HG03457 (cell line): ENCODE results near the gene HAT1.
A peak's percentile ranks its signal among the peaks of the same experiment; 100 is the strongest.
"Not testable (repeated sequence)": the region's sequence is repeated elsewhere in the genome, so short reads cannot be mapped to it uniquely, and the experiment has no call there.

Source experiments
- ATAC-seq: cut with Tn5 transposase; IDR thresholded peaks from one replicate; pipeline ENCODE4 v1.9.1; 2021; ENCODE audit warnings: moderate number of reproducible peaks; ENCODE audit not compliant: unreplicated experiment

The HAT1 gene, protein sequence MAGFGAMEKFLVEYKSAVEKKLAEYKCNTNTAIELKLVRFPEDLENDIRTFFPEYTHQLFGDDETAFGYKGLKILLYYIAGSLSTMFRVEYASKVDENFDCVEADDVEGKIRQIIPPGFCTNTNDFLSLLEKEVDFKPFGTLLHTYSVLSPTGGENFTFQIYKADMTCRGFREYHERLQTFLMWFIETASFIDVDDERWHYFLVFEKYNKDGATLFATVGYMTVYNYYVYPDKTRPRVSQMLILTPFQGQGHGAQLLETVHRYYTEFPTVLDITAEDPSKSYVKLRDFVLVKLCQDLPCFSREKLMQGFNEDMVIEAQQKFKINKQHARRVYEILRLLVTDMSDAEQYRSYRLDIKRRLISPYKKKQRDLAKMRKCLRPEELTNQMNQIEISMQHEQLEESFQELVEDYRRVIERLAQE

DNA sequence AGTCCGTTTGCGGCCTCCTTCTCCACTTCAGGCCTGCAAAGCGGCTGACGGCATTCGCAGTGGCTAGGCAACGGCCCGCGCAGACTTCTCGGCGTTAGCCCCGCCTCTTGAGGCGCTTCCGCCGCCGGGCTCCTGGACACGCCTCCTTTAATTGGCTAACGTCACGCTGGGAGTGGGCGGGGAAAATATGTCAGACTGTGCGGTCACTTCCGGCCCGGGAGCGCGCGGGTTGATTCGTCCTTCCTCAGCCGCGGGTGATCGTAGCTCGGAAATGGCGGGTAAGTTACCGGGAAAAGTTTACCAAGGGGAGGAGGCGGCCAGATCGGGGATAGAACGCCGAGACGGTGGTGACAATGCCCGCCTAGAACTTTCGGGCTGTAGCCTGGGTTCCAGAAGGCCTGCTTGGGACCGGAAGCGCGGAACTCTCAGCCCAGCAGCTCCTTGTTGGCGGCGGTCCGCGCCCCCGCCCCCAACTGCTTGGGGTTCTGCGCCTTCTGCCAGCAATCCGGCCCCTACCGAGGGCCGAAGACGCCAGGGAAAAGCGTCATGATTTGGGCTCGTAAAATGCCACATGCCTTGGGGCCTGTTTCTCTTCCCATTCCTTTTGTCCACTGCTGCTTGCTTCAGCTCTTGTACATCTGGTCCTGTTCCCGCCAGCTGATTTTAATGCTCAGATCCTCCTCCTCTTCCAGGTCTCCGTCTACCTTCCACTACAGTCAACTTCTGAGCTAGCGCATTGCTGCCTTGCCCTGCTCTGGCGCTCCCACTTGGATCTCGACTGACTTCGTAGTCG is at the start of gene HAT1:
Gene HAT1, plus strand, starts transcription at position 232 of the 793 bp plus-strand sequence. Its CDS starts 40 bp downstream, at position 272.
- ATAC-seq = peak; percentile 92

DNA sequence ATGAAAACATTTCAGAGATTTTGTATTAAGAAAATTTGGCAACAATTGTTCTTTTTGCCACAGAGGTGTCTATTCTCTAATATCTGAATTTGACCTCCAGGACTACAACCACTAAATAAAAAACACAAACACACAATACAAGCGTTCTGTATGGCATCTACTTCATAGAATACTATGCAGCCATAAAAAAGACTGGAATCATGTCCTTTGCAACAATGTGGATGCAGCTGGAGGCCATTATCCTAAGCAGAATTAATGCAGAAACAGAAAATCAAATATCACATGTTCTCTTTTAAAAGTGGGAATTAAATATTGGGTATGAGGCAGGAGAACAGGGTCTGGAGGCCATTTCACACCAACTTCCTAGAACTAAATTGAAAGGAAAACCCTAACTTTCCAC is 47.7 kb upstream of the HAT1 start:
- ATAC-seq = no peak

DNA sequence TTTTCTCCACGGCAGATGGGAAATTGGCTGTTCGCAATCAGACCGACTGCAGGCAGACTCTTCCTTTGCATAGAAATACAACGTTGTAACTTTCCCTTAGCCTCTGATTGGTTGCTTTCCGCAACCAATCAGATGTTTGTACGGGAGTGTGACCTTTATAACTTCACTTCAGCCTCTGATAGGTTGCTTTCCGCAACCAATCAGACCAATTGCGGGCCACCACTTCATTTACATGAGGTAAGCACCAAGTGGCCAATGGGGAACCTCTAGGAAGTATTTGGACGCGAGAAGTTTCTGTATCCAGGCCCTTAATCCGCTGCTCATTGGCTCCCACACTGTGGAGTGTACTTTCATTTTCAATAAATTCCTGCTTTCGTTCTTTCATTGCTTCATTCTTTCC is 47.3 kb upstream of the HAT1 start:
- ATAC-seq = no peak

DNA sequence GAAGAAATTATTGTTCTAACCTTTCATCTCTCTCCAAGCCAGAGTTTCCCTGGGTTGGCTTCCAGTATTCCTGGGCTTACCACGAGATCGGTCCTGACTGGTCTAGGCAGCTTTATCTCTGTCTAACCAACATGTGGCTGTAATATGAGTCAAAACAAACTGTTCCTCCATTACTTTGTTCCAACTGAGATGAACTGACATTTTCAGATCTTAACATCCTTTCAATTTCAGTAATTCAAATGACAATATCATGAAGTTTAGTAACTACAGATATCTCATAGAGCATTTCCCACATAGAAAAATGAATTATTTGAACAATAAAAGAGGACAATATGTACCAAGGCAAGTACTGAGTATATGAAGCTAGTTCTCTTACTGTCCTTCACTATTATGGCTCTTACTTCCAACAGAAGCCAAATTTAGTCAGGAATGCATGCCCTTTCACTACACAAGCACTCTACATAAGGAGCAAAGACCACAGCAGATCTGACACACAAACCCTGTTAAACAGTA is 43.7 kb upstream of the HAT1 start:
- ATAC-seq = no peak

DNA sequence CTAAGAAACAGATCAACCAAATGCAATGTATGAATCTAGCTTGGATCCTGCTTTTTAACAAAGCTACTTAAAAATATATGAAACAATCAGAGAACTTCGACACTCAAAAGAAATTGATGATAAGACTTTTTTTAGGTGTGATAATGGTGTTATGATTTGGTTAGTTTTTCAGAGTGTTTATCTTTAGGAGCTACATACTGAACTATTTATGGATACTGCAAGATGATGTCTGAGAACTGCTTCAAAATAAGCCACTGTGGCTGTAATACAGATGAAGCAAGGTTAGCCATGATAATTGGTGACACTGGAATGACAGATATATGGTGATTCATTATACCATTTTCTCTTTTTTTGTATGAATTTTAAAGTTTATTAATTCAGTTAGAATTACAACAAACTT is 42.4 kb upstream of the HAT1 start:
- no peak for ATAC-seq

DNA sequence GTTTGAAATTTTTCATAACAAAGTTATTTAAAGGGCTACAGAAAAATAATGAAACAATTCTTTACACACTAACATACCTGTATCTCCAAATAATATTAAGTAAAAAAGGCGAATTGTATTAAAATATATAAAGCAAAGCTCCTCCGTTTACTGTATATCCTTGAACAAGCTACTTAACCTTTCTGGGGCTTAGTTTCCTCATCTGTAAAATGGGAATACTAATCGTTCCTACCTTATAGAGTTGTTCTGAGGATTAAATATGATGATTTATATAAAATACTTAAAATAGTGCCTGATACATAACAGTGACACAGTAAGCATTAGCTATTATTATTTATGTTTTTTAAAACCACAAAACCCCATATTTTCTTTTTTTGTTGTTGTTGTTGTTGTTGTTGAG is 41.5 kb upstream of the HAT1 start:
- ATAC-seq = no peak

DNA sequence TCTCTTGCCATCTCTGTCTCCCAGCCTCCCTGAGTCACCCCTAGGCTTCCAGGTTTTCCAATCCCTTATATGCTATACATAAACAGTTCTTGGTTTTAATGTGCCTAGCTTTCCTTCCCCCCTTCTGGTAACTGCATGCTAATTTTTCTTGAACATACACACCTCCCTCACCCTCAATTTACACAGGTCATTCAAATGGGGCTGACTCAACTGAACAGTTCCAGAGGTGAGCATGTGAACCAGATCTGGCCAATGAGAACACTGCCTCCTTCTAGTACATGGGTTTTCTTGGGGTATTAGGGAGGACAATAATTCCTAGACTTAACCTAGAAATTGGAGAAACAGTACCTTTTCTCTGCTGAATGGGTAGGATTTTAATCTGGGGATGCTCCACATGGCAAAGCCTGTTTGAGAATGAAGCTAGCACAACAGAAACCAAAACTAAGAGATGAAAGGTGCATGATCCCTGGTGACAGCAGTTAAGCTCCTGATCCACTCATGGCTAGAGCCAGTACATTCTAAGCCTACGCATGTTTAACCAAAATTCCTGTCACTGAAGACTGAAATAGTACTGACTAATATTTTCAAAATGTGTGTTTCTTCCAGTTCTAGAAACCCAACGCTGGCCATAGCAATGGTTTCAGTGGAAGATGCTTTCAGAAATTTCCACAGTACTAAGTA is 40.0 kb upstream of the HAT1 start:
- no peak for ATAC-seq

DNA sequence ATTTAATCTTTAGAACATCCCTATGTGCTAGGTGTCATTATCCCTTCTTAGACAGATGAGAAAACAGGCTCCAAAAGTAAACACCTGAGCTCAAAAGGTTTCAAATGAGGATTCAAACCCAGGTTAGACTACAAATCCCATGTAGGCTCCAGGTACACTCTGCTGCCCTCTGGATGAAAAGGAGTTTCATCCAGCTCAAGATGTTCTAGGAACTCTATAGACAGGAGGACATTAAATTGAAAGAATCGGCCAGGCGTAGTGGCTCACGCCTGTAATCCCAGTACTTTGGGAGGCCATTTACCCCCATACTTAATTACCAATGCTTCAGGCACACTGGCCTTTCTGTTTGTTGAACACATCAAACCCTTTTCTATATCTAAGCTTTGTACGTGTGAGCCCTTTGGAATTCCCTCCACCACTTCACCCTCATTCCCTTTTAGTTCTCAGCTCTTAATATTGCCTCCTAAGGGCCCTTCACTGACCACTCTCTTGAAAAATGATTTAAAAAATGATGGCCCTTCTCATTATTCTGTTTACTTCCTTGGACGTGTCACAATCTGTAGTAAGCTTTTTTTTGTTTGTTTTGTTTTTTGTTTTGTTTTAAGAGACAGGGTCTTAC is 38.9 kb upstream of the HAT1 start:
- no peak for ATAC-seq

DNA sequence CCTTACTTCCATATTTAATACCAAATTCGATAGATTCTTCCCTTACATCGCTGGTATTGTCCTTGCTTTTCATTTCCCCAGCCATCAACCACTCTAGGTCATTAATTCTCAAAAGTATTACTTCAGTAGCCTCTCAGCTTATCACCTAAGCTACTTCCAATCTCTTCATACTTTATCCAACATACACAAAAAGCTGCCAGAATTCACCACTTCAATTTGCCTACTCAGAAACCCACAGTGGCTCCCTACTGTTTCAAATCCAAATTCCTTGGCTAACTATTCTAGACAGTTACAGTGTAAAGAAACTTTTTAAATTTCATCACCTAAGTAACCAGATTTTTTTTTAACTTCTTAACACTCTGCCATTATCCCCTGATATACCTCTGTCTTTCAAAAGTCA is 32.9 kb upstream of the HAT1 start:
- no peak for ATAC-seq

DNA sequence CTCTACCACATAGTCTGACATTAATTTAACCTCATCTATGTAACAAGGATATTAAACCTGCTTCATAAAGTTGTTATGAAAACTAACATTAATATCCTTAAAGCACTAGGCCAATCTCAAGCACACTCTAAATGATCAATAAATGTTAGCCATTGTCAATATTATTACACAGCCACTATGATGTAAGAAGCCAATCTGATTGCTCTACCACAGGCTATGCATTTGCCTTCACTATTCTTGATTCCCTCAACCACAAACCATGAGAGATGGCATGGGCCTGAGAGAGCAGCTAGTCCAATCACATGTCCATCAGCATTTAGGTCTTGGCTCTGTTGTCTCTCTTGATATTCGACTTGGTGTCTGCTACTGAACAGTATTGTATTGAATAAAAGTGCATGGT is 32.5 kb upstream of the HAT1 start:
- ATAC-seq = no peak

DNA sequence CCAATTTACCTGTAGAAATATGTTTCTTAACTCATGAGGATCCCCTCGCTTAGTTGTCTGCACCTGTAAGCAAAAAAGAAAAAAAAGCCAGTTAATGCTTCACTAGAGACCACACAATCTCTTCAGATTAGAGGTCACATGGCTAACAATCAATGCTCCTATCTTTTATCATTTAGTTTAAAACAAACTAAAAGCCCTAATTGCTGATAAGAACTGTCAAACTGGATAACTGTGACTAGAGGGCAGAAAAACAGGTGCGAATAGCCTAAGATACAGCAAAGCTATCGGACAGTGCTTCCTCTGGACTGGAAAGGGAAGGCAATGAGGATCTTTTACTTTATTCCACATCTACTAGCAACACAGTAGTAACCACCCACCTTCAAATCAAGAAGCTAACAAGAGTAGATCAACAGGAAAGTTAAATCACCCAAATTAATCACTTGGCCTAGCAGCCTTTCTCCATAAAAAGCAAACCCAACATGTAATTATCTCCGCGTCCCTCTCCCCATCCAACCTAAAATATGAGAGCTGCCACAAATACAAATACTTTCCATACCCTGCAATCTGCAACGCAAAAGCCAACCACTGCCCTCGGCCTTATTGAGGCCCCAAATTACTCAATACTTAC is 29.0 kb upstream of the HAT1 start:
- ATAC-seq = peak; percentile 11

DNA sequence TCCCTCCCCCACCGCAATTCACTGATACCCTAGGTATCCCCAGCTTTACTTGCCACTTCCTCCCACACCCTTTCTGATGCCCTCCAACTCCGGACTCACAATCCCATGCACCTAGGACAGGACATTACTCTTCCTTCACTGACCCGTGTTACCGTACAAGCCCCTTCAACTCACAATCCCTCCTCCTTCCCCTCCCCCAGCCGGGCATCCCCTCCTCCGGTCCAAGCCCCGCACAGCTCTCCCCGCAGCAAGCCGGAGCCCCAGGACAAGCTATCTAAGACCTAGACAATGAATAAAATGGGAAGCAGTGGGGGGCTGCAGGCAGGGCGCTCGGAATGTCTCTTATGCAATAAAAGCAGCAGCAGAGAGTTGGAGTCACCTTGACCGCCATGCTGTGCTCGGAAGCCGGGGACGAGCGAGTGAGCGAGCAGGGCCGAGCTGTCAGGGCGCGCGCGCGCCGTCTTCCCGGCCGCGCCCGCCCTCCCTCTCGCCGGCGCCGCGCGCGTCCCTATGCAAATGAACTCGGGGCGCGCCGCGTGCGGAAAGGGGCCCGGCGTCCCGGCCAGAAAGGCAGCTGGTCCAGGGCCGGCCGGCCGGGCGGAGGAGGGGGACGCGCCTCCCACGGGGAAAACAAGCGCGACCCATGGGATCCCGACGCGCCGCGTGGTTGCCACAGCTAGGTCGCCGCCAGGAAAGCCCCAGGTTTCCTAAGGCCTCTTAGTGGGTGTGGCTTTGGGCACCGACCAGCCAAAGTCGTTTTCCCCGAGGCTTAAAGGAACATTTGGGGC is 28.2 kb upstream of the HAT1 start, which contains the start of gene SLC25A12:
Gene SLC25A12, minus strand, starts transcription at position 421 of the 788 bp plus-strand sequence. Its CDS starts 30 bp downstream, at position 391.
- peak; percentile 89 for ATAC-seq

DNA sequence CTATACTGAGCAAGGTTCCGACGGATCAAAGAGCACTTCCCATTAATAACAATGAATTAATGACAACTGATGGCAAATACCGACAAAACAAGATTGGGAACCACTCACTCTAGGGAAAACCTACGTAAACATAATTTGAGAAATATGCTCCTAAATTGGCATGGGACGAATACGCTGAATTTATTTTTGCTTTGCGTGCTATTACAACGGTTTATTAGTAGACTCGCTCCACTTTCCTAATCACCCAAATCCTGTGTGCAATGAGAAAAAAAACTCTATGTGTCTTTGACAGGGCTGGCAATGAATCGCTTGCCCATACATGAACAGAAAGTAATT is 27.7 kb upstream of the HAT1 start:
- ATAC-seq = no peak

DNA sequence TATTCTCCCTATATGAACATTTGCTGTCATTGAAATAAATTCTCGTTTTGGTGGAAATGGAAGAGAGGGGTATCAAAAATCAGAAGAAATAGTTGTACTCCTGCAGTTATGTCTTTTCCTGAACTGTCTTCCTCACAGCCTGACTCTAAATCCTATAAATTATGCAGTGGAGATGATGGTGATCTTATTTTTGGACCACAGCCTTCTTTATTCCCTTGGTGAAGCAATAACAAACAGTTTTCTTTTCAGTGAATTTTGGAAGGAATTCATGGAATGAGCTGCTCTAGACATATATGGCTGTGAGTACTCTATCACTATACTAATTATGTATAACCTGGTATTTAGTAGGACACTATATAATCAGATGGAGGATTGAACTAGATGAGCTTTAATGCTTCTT is 26.5 kb upstream of the HAT1 start:
- ATAC-seq = no peak

DNA sequence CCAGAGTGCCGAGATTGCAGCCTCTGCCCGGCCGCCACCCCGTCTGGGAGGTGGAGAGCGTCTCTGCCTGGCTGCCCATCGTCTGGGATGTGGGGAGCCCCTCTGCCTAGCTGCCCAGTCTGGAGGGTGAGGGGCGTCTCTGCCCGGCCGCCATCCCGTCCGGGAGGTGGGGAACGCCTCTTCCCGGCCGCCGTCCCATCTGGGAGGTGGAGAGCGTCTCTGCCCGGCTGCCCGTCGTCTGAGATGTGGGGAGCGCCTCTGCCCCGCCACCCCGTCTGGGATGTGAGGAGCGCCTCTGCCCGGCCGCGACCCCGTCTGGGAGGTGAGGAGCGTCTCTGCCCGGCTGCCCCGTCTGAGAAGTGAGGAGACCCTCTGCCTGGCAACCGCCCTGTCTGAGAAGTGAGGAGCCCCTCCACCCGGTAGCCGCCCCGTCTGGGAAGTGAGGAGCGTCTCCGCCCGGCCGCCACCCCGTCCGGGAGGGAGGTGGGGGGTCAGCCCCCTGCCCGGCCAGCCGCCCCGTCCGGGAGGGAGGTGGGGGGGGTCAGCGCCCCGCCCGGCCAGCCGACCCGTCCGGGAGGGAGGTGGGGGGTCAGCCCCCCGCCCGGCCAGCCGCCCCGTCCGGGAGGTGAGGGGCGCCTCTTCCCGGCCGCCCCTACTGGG is 22.5 kb upstream of the HAT1 start:
- ATAC-seq = not testable (repeated sequence)

DNA sequence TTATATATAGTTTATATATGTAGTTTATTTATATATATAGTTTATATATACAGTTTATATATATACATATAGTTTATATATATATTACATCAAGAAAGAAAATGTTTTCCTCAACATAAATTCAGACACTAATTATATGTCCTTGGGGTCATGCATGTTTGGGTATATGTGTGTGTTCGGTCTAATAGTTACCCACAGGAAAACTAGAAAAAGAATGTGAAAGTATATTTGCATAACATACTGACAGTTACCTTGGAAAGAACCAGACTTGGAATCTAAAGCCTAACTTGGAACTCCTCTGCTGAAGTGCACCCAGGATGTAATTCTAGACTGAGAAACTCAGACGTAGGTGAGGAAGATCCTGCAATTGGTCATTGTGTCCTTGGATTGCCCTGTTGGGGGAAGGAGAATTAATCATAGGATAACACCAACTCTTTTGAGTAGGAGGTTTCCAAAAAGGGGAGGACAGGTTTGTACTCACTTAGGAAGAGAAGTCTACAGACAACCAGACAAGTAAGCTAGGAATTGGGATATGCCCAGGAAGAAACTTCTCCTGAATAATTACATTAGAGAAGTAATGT is 19.3 kb upstream of the HAT1 start:
- ATAC-seq = no peak

DNA sequence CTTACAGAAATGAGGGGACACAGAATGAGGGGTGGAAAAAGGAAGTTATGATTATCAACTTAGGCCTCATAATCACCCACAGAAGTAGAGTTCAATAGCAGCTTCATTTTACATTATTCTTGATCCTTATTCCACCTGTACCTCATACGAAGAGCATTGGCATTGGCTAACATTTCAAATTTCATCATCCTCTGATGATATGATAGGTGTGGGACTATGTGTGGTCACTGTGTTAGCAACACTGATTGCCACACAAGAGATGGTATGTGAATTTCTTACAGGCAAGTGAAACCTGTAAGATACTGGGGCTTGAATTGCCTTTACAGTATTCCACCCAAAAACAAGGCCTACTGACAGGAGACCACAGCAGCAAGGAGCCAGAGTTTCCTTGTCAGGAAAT is 14.0 kb upstream of the HAT1 start:
- ATAC-seq = no peak

DNA sequence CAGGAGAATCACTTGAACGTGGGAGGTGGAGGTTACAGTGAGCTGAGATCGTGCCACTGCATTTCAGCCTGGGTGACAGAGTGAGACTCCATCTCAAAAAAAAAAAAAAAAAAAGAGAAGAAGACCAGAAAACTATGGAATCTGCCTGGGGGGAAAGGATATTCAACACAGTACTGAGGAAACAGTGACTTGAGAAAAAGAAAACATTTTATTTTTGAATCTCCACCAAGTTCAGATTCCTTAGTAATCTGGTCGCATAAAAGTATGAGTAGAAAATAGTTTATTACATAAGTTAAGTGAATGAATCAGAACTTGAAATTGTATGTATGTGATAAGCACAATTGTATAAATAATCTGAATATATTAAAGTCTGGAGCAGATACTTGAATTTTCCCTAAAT is 13.0 kb upstream of the HAT1 start:
- ATAC-seq = no peak

DNA sequence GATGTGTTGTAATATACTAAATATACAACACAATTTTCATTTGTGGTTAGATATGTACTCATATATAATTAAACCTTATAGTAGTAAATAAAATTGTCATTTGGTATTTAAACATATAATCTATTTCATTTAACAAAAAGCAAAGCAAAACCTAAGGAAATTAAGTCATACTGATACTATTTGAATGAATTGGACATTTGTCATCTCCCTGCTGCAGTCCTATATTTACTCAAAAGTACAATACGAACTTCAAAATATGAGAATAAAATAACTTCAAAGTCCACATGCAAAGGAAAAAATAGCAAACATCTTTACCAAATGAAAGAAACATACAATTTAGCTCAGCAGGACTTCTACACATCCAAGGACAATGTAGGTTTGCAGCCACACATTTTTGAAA is 11.8 kb upstream of the HAT1 start:
- no peak for ATAC-seq
